ENCODE results near the gene ANKRD42. TPM values are rescaled to one million over a fixed set of nuclear protein-coding genes. Genes with fewer than 3 reads are reported as not detected.

Gene ANKRD42
- total and polyA plus RNA-seq, 9 of the 15 experiments (the other 6 are each of a cell fraction or from before 2014, with no cell fraction given): 2.8 to 9.1 (median 6.1) TPM

DNA sequence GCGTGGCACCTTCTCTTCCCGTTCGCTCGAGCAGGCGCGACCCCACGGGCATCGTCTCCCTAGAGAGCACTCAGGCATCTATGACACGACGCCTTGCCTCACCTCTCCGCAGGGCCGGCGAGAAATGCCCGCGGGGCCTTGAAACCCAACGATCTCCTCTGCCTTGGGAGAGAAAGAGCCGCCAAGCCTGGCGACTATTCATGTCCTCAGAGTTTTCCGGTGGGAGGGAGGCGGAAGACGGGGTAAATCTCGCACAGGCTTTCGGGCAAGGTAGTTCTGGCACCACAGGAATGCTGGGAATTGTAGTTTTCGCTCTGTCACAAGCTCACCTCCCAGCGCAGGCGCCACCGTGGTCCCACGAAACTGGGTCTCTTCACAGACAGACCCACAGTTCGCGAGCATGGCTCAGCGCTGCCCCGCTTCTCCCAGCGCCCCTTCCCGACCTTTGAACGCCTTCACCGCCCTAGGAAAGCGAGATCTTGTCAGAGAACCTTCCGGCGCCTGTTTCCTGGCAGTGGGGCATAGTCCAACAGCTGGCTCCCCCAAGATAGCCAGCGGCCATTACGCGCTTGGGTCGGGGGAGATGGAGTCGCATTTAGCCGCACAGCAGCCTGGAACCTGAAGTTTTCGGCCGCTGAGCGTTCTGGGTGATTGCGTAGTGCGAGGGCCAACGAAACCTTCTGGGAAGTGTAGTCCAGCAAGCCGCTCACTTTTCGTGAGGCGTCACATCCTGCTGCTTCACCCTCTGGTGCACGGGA is 92.4 kb downstream of the ANKRD42 start, which contains the start of gene CCDC90B (continued):
- TF ChIP-seq KLF1 (tag; IDR thresholded peaks at IDR 0.05) (no peak; the same call in 1 of the 2 replicates), CEBPG (CRISPR knock-in tag; IDR thresholded peaks at IDR 0.05) (peak; percentile 97), CEBPG (tag; conservative IDR thresholded peaks at IDR 0.05 in 1 of 2, IDR thresholded peaks at IDR 0.05 in 1 of 2) (peak; percentile 85 to 91), RHOXF2B (CRISPR knock-in tag; conservative IDR thresholded peaks at IDR 0.05) (no peak), ZNF408 (CRISPR knock-in tag; IDR thresholded peaks at IDR 0.05; ENCODE audit: low read depth) (no peak), STAT5A (IDR thresholded peaks at IDR 0.05; ENCODE audit: borderline replicate concordance, low read length) (peak; percentile 25; the same call in 1 of the 2 replicates), OTX1 (CRISPR knock-in tag; IDR thresholded peaks at IDR 0.05) (peak; percentile 72; the same call in 1 of the 2 replicates), SMAD3 (CRISPR knock-in tag; conservative IDR thresholded peaks at IDR 0.05) (no peak), MYBL2 (IDR thresholded peaks at IDR 0.05; ENCODE audit: low read depth) (no peak), MYBL2 (CRISPR knock-in tag; IDR thresholded peaks at IDR 0.05; ENCODE audit: borderline replicate concordance) (no peak), NFYB (IDR thresholded peaks at IDR 0.05; ENCODE audit: extremely low read depth, insufficient read length) (no peak), CAMTA2 (CRISPR knock-in tag; conservative IDR thresholded peaks at IDR 0.05) (no peak), ZNF217 (CRISPR knock-in tag; IDR thresholded peaks at IDR 0.05) (no peak), ZSCAN32 (CRISPR knock-in tag; IDR thresholded peaks at IDR 0.05) (peak; percentile 62; the same call in 1 of the 2 replicates), PHB2 (IDR thresholded peaks at IDR 0.05; ENCODE audit: low read depth) (no peak), MTA2 (IDR thresholded peaks at IDR 0.05; ENCODE audit: low read depth) (no peak), XRCC4 (IDR thresholded peaks at IDR 0.05; ENCODE audit: extremely low read depth, insufficient read depth, insufficient read length) (no peak)
- TF ChIP-seq, protein P1, sequence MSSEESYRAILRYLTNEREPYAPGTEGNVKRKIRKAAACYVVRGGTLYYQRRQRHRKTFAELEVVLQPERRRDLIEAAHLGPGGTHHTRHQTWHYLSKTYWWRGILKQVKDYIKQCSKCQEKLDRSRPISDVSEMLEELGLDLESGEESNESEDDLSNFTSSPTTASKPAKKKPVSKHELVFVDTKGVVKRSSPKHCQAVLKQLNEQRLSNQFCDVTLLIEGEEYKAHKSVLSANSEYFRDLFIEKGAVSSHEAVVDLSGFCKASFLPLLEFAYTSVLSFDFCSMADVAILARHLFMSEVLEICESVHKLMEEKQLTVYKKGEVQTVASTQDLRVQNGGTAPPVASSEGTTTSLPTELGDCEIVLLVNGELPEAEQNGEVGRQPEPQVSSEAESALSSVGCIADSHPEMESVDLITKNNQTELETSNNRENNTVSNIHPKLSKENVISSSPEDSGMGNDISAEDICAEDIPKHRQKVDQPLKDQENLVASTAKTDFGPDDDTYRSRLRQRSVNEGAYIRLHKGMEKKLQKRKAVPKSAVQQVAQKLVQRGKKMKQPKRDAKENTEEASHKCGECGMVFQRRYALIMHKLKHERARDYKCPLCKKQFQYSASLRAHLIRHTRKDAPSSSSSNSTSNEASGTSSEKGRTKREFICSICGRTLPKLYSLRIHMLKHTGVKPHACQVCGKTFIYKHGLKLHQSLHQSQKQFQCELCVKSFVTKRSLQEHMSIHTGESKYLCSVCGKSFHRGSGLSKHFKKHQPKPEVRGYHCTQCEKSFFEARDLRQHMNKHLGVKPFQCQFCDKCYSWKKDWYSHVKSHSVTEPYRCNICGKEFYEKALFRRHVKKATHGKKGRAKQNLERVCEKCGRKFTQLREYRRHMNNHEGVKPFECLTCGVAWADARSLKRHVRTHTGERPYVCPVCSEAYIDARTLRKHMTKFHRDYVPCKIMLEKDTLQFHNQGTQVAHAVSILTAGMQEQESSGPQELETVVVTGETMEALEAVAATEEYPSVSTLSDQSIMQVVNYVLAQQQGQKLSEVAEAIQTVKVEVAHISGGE (CRISPR knock-in tag; IDR thresholded peaks at IDR 0.05): peak in 1 of 3 experiments; percentile 85; a peak in 2 of 6 replicates
- TF ChIP-seq, protein P2, sequence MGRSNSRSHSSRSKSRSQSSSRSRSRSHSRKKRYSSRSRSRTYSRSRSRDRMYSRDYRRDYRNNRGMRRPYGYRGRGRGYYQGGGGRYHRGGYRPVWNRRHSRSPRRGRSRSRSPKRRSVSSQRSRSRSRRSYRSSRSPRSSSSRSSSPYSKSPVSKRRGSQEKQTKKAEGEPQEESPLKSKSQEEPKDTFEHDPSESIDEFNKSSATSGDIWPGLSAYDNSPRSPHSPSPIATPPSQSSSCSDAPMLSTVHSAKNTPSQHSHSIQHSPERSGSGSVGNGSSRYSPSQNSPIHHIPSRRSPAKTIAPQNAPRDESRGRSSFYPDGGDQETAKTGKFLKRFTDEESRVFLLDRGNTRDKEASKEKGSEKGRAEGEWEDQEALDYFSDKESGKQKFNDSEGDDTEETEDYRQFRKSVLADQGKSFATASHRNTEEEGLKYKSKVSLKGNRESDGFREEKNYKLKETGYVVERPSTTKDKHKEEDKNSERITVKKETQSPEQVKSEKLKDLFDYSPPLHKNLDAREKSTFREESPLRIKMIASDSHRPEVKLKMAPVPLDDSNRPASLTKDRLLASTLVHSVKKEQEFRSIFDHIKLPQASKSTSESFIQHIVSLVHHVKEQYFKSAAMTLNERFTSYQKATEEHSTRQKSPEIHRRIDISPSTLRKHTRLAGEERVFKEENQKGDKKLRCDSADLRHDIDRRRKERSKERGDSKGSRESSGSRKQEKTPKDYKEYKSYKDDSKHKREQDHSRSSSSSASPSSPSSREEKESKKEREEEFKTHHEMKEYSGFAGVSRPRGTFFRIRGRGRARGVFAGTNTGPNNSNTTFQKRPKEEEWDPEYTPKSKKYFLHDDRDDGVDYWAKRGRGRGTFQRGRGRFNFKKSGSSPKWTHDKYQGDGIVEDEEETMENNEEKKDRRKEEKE (IDR thresholded peaks at IDR 0.05; ENCODE audit: borderline replicate concordance in 1 of 2, control insufficient read depth in 1 of 2, low read depth in 2 of 2, low read length in 1 of 2): peak in 1 of 2 experiments; percentile 95; a peak in 2 of 4 replicates
- TF ChIP-seq, protein P3, sequence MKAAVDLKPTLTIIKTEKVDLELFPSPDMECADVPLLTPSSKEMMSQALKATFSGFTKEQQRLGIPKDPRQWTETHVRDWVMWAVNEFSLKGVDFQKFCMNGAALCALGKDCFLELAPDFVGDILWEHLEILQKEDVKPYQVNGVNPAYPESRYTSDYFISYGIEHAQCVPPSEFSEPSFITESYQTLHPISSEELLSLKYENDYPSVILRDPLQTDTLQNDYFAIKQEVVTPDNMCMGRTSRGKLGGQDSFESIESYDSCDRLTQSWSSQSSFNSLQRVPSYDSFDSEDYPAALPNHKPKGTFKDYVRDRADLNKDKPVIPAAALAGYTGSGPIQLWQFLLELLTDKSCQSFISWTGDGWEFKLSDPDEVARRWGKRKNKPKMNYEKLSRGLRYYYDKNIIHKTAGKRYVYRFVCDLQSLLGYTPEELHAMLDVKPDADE (conservative IDR thresholded peaks at IDR 0.05; ENCODE audit: control insufficient read depth, low read depth, low read length): peak; percentile 99
